ENCODE data around the gene ABCC1. TPM values are rescaled to one million over a fixed set of nuclear protein-coding genes. Genes with fewer than 3 reads are reported as not detected.

The ABCC1 gene
- total and polyA plus RNA-seq, 2 of the 8 experiments (the other 6 are each of a cell fraction or from before 2014, with no cell fraction given): 42.6 to 66.8 TPM

GRCh38 chr16:15903960-15904359, 45.5 kb upstream of the ABCC1 start:
- no peak overlapping the region for H2BK15ac ChIP-seq (ENCODE audit: low read length)
- H2BK12ac ChIP-seq (ENCODE audit: low read depth, low read length): no peak overlapping the region
- no peak overlapping the region for H3K27ac ChIP-seq (ENCODE audit: low read depth, low read length)
- no peak overlapping the region for H3K4ac ChIP-seq (replicated peaks; ENCODE audit: insufficient read length, low read depth, low read length)
- H4K20me1 ChIP-seq (replicated peaks in 1 of 2; ENCODE audit: control insufficient read depth in 1 of 2, insufficient read depth in 2 of 2, low read length in 2 of 2): no peaks in the 10 kb centered on the region
- H4K91ac ChIP-seq (replicated peaks; ENCODE audit: insufficient read length, low read length): no peak overlapping the region
- ChIA-PET POLR2A (ENCODE audit: partially characterized antibody) (no interaction called here), CTCF (ENCODE audit: partially characterized antibody) (interaction anchor here (0.6 to 2.0 kb wide), 5 partner anchors 9 to 37 kb away, joined by 3 to 6 read pairs (median 4); partner anchors contain the start of gene CEP20)
- no peak overlapping the region for H3K56ac ChIP-seq (replicated peaks; ENCODE audit: insufficient read length, low read depth, low read length)
- H3K4me2 ChIP-seq (ENCODE audit: insufficient read depth in 1 of 2, low read depth in 2 of 2, low read length in 2 of 2): no peak overlapping the region
- H3K9ac ChIP-seq (replicated peaks in 1 of 4; ENCODE audit: extremely low read depth in 1 of 4, low read depth in 3 of 4, low read length in 3 of 4): no peak overlapping the region
- no peaks in the 10 kb centered on the region for H3K79me1 ChIP-seq (ENCODE audit: low read depth, low read length)
- H2AFZ ChIP-seq (ENCODE audit: low read length): no peak overlapping the region
- no peaks in the 10 kb centered on the region for H3K79me2 ChIP-seq (ENCODE audit: control insufficient read depth in 1 of 2, insufficient read depth in 2 of 2, low read length in 2 of 2)
- no peak overlapping the region for H2BK20ac ChIP-seq (ENCODE audit: low read length)
- DNase-seq (ENCODE audit: low read depth in 1 of 2, low spot score in 2 of 2) (no peak), FAIRE-seq (no peak)
- H3K14ac ChIP-seq (ENCODE audit: insufficient read length): no peak overlapping the region
- H3K23me2 ChIP-seq (ENCODE audit: low read depth, low read length): no peaks in the 10 kb centered on the region
- H3K4me1 ChIP-seq (replicated peaks in 1 of 4; ENCODE audit: control insufficient read depth in 3 of 4, insufficient read depth in 4 of 4, low read length in 3 of 4): peaks cover 0 to 4% (median 1%) of the 10 kb centered on the region in 4 experiments; a peak in 2 of 7 replicates
- H3K36me3 ChIP-seq (ENCODE audit: control insufficient read depth in 2 of 4, insufficient read depth in 4 of 4, low read length in 3 of 4): no peaks in the 10 kb centered on the region
- no peak overlapping the region for H2BK120ac ChIP-seq (replicated peaks; ENCODE audit: low read depth, low read length)
- no peak overlapping the region for H3K23ac ChIP-seq (ENCODE audit: insufficient read length)
- no peak overlapping the region for H2BK5ac ChIP-seq (ENCODE audit: low read depth, low read length)
- H4K5ac ChIP-seq (ENCODE audit: insufficient read length, low read depth, low read length): no peak overlapping the region
- 95% methylated on average over 5 of the region's 5 CpGs; no CpG with 5 or more reads in 1 of the 2 experiments for WGBS, 2 experiments (ENCODE audit: extremely low coverage in 1 of 2, insufficient coverage in 1 of 2, insufficient read length in 1 of 2, insufficient replicate concordance in 2 of 2, low coverage in 1 of 2, low lambda C conversion rate in 2 of 2, missing lambda C conversion rate in 1 of 2)
- H3K9me3 ChIP-seq (ENCODE audit: insufficient read depth in 2 of 2, low read depth in 1 of 2, low read length in 1 of 2): no peaks in the 10 kb centered on the region
- H3K27me3 ChIP-seq (replicated peaks in 1 of 4; ENCODE audit: control insufficient read depth in 3 of 4, extremely low read depth in 1 of 4, insufficient read depth in 3 of 4, low read length in 3 of 4): no peaks in the 10 kb centered on the region
- H3K18ac ChIP-seq (ENCODE audit: extremely low read depth, low read length): no peak overlapping the region
- H3K4me3 ChIP-seq (ENCODE audit: extremely low read depth in 1 of 4, insufficient read depth in 2 of 4, low read depth in 3 of 4, low read length in 4 of 4): no peak overlapping the region
- H2AK5ac ChIP-seq (ENCODE audit: low read depth, low read length): no peak overlapping the region
- no peak overlapping the region for H4K8ac ChIP-seq (ENCODE audit: extremely low read depth, insufficient read depth, low read length)
- no peak for TF ChIP-seq HDAC2 (IDR thresholded peaks at IDR 0.05; ENCODE audit: borderline replicate concordance in 1 of 2, low read depth in 2 of 2, low read length in 2 of 2)
- TF ChIP-seq KDM5A (IDR thresholded peaks at IDR 0.05; ENCODE audit: low read length): no peak
- TF ChIP-seq ATF3 (IDR thresholded peaks at IDR 0.05; ENCODE audit: insufficient read depth, low read depth, low read length): no peak
- no peak for TF ChIP-seq CBX8 (IDR thresholded peaks at IDR 0.05; ENCODE audit: borderline replicate concordance, low read depth, low read length)
- TF ChIP-seq POLR2AphosphoS5 (IDR thresholded peaks at IDR 0.05; ENCODE audit: low read depth, low read length): no peak
- TF ChIP-seq HDAC6 (IDR thresholded peaks at IDR 0.05; ENCODE audit: low read depth, low read length): no peak
- no peak for TF ChIP-seq JUN (IDR thresholded peaks at IDR 0.05; ENCODE audit: low read depth, low read length)
- TF ChIP-seq CHD1 (IDR thresholded peaks at IDR 0.05; ENCODE audit: low read depth, low read length): no peak
- no peak for TF ChIP-seq SP1 (IDR thresholded peaks at IDR 0.05; ENCODE audit: low read depth, low read length)
- no peak for TF ChIP-seq SUZ12 (IDR thresholded peaks at IDR 0.05; ENCODE audit: low read length)
- no peak for TF ChIP-seq RBBP5 (IDR thresholded peaks at IDR 0.05; ENCODE audit: borderline replicate concordance, low read depth, low read length)
- TF ChIP-seq RAD21 (IDR thresholded peaks at IDR 0.05 in 1 of 2, conservative IDR thresholded peaks at IDR 0.05 in 1 of 2; ENCODE audit: low read depth in 2 of 2, low read length in 2 of 2): no peak
- TF ChIP-seq CEBPB (IDR thresholded peaks at IDR 0.05; ENCODE audit: low read depth, low read length): no peak
- TF ChIP-seq NRF1 (IDR thresholded peaks at IDR 0.05; ENCODE audit: low read depth, low read length): no peak
